Pancreas (tissue), 10 donors: ENCODE results near the gene GPRC5B. TPM values are rescaled to one million over a fixed set of nuclear protein-coding genes. Genes with fewer than 3 reads are reported as not detected.

Experiments used
- ATAC-seq, 4 donors: fragments of 200-7000 bp; cut with Tn5 transposase; one replicate each; pipeline versions ENCODE4 v1.8.0 to v1.9.1; 2020; ENCODE audit warnings: mild to moderate bottlenecking in 4 of 4, moderate library complexity in 4 of 4
- DNase-seq, 6 donors: peaks; one replicate each; pipeline ENCODE4 v3.0.0-alpha.2; 2020
- FAIRE-seq: peaks from 2 replicates; lab custom pipeline; 2012; peaks lifted over from hg19 to GRCh38; lab: Jason Lieb, UNC
- H3K27ac ChIP-seq, 4 donors: fragments of 200-600 bp; sonication (generic); 1 replicate in 3 of 4; 2 replicates in 1 of 4; pipeline versions ENCODE4 v1.5.0 to v1.8.0; 2020
- H3K27me3 ChIP-seq, 4 donors: fragments of 200-600 bp; one replicate each; pipeline ENCODE4 v1.8.0; 2021
- H3K36me3 ChIP-seq, 3 donors: fragments of 200-600 bp; sonication (generic) in 1 of 3; one replicate each; pipeline versions ENCODE4 v1.5.0 to v1.8.0; 2020 to 2021
- H3K4me1 ChIP-seq, 3 donors: fragments of 200-600 bp; one replicate each; pipeline ENCODE4 v1.8.0; 2021
- H3K4me3 ChIP-seq, 4 donors: fragments of 200-600 bp; sonication (generic) in 2 of 4; one replicate each; pipeline versions ENCODE4 v1.5.0 to v1.8.0; 2020 to 2021
- H3K9me3 ChIP-seq, 4 donors: fragments of 200-600 bp; one replicate each; pipeline ENCODE4 v1.8.0; 2021
- CTCF ChIP-seq, 4 donors: fragments of 200-600 bp; sonication (generic) in 3 of 4; IDR thresholded peaks; one replicate each; pipeline versions ENCODE4 v1.5.0 to v1.8.0; 2021; ENCODE audit warnings: antibody characterized with exemption in 4 of 4
- WGBS, 2 donors: extraction: QIAGEN DNeasy Blood & Tissue Kit; methylation state at CpG; one replicate each; pipeline ENCODE4 v1.1.7; 2013; 5-methylcytosine and 5-hydroxymethylcytosine counted together
- intact Hi-C, 3 donors: fragments of 100-400 bp; cut with DNase I; formaldehyde crosslinking; loops; one replicate each; pipeline versions ENCODE4 v1.11.1 to v1.14.2; 2022
- polyA plus RNA-seq, 2 donors: library from polyadenylated mRNA; stranded (reverse); fragments of 200-250 nt; gene quantifications; one replicate each; pipeline ENCODE4 v1.2.3, GENCODE V29; 2013
- total RNA-seq, 6 donors: library from RNA; stranded (reverse); fragmentation: NEBNext Ultra II Directional in 4 of 6; extraction: Animal tissue kit (Norgen Biotek cat#: 25700) in 4 of 6; gene quantifications; one replicate each; pipeline versions ENCODE4 v1.2.1 to v1.2.4, GENCODE V29; 2021 to 2023
- donor health status: healthy with polysubstance abuse.
- donor health status: DM: no; HTN: no; CAD: no; lungs with moderate emphysema.
- donor health status: DM: no; HTN: no; CAD: no.
- donor health status: control.
- donor health status: control.
- donor health status: Bipolar disorder and iron deficiency.
- donor health status: DM: yes; HTN: yes; CAD: no.
- donor health status: DM: no; HTN: no; CAD: no.
- donor health status: DM: no; HTN: no; CAD: no.
- donor health status: DM: yes; HTN: yes; CAD: no.

The GPRC5B gene
- total and polyA plus RNA-seq, 8 donors, result 20.0 to 95.5 (median 27.4) TPM

- Histone ChIP-seq H3K27me3 (no peaks in the 10 kb centered on the region), H3K4me1 (no peaks in the 10 kb centered on the region), H3K36me3 (no peaks in the 10 kb centered on the region), H3K9me3 (no peaks in the 10 kb centered on the region), H3K27ac (no peak overlapping the region), H3K4me3 (no peak overlapping the region)
- FAIRE-seq (no peak), DNase-seq (no peak), ATAC-seq (peak; percentile 40 to 79 (median 66))
- intact Hi-C loops, result no loop called here
- 42 to 52% methylated on average over 9 of the region's 9 CpGs for WGBS, 2 donors
- TF ChIP-seq CTCF (IDR thresholded peaks at IDR 0.05), result no peak
Observed at GRCh38 chr16:19829844-19830692, 54.6 kb downstream of the GPRC5B start.

- Histone ChIP-seq H3K27ac (no peak overlapping the region), H3K27me3 (no peaks in the 10 kb centered on the region), H3K4me1 (no peaks in the 10 kb centered on the region), H3K9me3 (no peaks in the 10 kb centered on the region), H3K36me3 (no peaks in the 10 kb centered on the region), H3K4me3 (no peak overlapping the region)
- intact Hi-C loops, result no loop called here
- 91 to 97% methylated on average over 5 of the region's 5 CpGs for WGBS, 2 donors
- ATAC-seq (no peak), DNase-seq (no peak), FAIRE-seq (no peak)
- no peak for TF ChIP-seq CTCF (IDR thresholded peaks at IDR 0.05)
Observed at GRCh38 chr16:19824216-19824615, 60.4 kb downstream of the GPRC5B start.

- DNase-seq, result no peak
- FAIRE-seq, result no peak
- H3K9me3 ChIP-seq, result no peaks in the 10 kb centered on the region
- 91 to 93% methylated on average over 6 of the region's 6 CpGs for WGBS, 2 donors
- ATAC-seq, result no peak
- intact Hi-C loops, result no loop called here
- no peaks in the 10 kb centered on the region for H3K27me3 ChIP-seq
- no peak overlapping the region for H3K4me3 ChIP-seq
- H3K27ac ChIP-seq, result no peak overlapping the region
- H3K4me1 ChIP-seq, result no peaks in the 10 kb centered on the region
- no peaks in the 10 kb centered on the region for H3K36me3 ChIP-seq
- TF ChIP-seq CTCF (IDR thresholded peaks at IDR 0.05), result no peak
Observed at GRCh38 chr16:19823322-19823721, 61.3 kb downstream of the GPRC5B start.

- no peaks in the 10 kb centered on the region for H3K9me3 ChIP-seq
- DNase-seq, result no peak
- peaks cover under 1 to 3% (median 2%) of the 10 kb centered on the region in 3 donors for H3K4me1 ChIP-seq
- H3K4me3 ChIP-seq, result no peak overlapping the region
- intact Hi-C loops, result no loop called here
- H3K27ac ChIP-seq, result no peak overlapping the region
- H3K36me3 ChIP-seq, result no peaks in the 10 kb centered on the region
- H3K27me3 ChIP-seq, result no peaks in the 10 kb centered on the region
- TF ChIP-seq CTCF (IDR thresholded peaks at IDR 0.05), result no peak
- ATAC-seq, result no peak
- WGBS, 2 donors, result 89 to 98% methylated on average over 2 of the region's 2 CpGs
- FAIRE-seq, result no peak
Observed at GRCh38 chr16:19822533-19822932, 62.1 kb downstream of the GPRC5B start.

GRCh38 chr16:19817875-19818274, 66.8 kb downstream of the GPRC5B start:
- Histone ChIP-seq H3K4me1 (peaks cover 8 to 14% (median 12%) of the 10 kb centered on the region in 3 donors), H3K36me3 (no peaks in the 10 kb centered on the region), H3K27ac (no peak overlapping the region), H3K9me3 (no peaks in the 10 kb centered on the region), H3K4me3 (no peak overlapping the region), H3K27me3 (no peaks in the 10 kb centered on the region)
- FAIRE-seq, result no peak
- no peak for DNase-seq
- intact Hi-C loops, result loop anchor here in 1 of 3 donors (10.0 kb wide), 1 partner anchor 103 kb away; the partner anchor contains the start of genes IQCK and KNOP1
- no peak for ATAC-seq
- TF ChIP-seq CTCF (IDR thresholded peaks at IDR 0.05), result no peak
- whole genome bisulfite sequencing, 2 donors, result 85 to 89% methylated on average over 7 of the region's 7 CpGs
